HepG2 (cell line): ENCODE measurements around the gene UBE2R2.

ENCODE experiments used
- LCORL ChIP-seq, 2 experiments: fragments of 450-650 bp in 1 of 2; sonication (generic) in 1 of 2; formaldehyde crosslinking in 1 of 2; IDR thresholded peaks; 2 replicates each; pipeline versions ENCODE4 v1.5.0 to v1.6.1; 2017 to 2020; ENCODE audit warnings: antibody characterized with exemption in 1 of 2, missing genetic modification reagents in 1 of 2
- STAT6 ChIP-seq: sonication (generic); formaldehyde crosslinking; IDR thresholded peaks from 2 replicates; pipeline ENCODE4 v1.4.0; 2020; ENCODE audit warnings: missing genetic modification reagents, mild to moderate bottlenecking, borderline replicate concordance
- TGIF2 ChIP-seq: IDR thresholded peaks from 2 replicates; pipeline ENCODE4 v1.6.1; 2016; ENCODE audit warnings: control low read depth, missing compliant biosample characterization
- U2AF1 ChIP-seq: fragments of 200-400 bp; formaldehyde crosslinking; optimal IDR thresholded peaks from 2 replicates; pipeline ENCODE3; 2017; ENCODE audit warnings: mild to moderate bottlenecking, low read depth, low read length
- ZNF746 ChIP-seq: sonication (generic); formaldehyde crosslinking; IDR thresholded peaks from 2 replicates; pipeline ENCODE4 v1.8.0; 2022; ENCODE audit warnings: mild to moderate bottlenecking, missing genetic modification reagents

- TF ChIP-seq LCORL (IDR thresholded peaks at IDR 0.05) (no peak), LCORL (CRISPR knock-in tag; IDR thresholded peaks at IDR 0.05) (no peak), U2AF1 (no peak), TGIF2 (CRISPR knock-in tag) (no peak), STAT6 (CRISPR knock-in tag) (no peak), ZNF746 (CRISPR knock-in tag) (no peak)
Observed at GRCh38 chr9:33905137-33905536, 88.2 kb downstream of the UBE2R2 start.
